Lower lobe of right lung (tissue), 2 donors: ENCODE measurements around the gene NDST3. TPM values are rescaled to one million over a fixed set of nuclear protein-coding genes. Genes with fewer than 3 reads are reported as not detected.

Experiments
- ATAC-seq, 2 donors: fragments of 200-7000 bp; cut with Tn5 transposase; one replicate each; pipeline ENCODE4 v1.9.1; 2020 to 2022; ENCODE audit warnings: mild to moderate bottlenecking in 2 of 2, moderate library complexity in 2 of 2
- DNase-seq: peaks from one replicate; pipeline ENCODE4 v3.0.0-alpha.2; 2020
- H3K27ac ChIP-seq: fragments of 200-600 bp; one replicate; pipeline ENCODE4 v1.8.0; 2022
- H3K27me3 ChIP-seq: fragments of 200-600 bp; one replicate; pipeline ENCODE4 v1.8.0; 2022; ENCODE audit warnings: low read depth
- H3K36me3 ChIP-seq: fragments of 200-600 bp; one replicate; pipeline ENCODE4 v1.8.0; 2022; ENCODE audit warnings: mild to moderate bottlenecking
- H3K4me1 ChIP-seq: fragments of 200-600 bp; one replicate; pipeline ENCODE4 v1.8.0; 2022
- H3K4me3 ChIP-seq: fragments of 200-600 bp; one replicate; pipeline ENCODE4 v1.8.0; 2022; ENCODE audit warnings: mild to moderate bottlenecking
- H3K9me3 ChIP-seq: fragments of 200-600 bp; one replicate; pipeline ENCODE4 v1.8.0; 2022
- CTCF ChIP-seq: fragments of 200-600 bp; IDR thresholded peaks from one replicate; pipeline ENCODE4 v1.8.0; 2022; ENCODE audit warnings: antibody characterized with exemption, mild to moderate bottlenecking
- intact Hi-C: fragments of 100-400 bp; cut with DNase I; formaldehyde crosslinking; loops from one replicate; pipeline ENCODE4 v1.11.0; 2022
- total RNA-seq: library from RNA; stranded (reverse); fragmentation: NEBNext Ultra II Directional; extraction: Animal tissue kit (Norgen Biotek cat#: 25700); gene quantifications from one replicate; pipeline ENCODE4 v1.2.1, GENCODE V29; 2021
- donor health status: DM: no; HTN: yes; CAD: no; lungs with severe emphysema.

Gene NDST3
- total RNA-seq, 1 donor from 2014 or later, result 0.06 TPM

DNA sequence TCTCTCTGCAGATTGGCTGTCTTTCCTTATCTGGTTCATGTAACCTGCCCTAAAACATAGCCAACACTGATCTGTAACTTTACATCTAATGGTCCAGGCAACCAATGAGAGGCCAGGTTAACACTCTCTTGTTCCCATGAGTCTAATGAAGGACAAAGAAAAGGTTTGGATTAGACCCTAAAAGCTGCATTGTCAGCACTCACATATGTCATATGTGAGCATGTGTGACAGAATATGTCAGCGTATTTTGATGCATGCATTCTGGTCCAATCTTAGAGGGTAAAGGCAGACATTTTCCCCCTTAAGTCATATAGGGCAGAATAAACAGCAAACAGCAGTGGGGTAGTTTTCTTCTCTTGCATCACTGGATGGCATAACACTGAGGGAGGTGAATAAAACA lies 3.7 kb downstream of the NDST3 start:
- DNase-seq (no peak), ATAC-seq (no peak)
- peaks cover 26% of the 10 kb centered on the region for H3K27me3 ChIP-seq
- intact Hi-C loops, result no loop called here
- H3K36me3 ChIP-seq, result no peaks in the 10 kb centered on the region
- H3K4me3 ChIP-seq, result no peak overlapping the region
- H3K4me1 ChIP-seq, result no peaks in the 10 kb centered on the region
- H3K9me3 ChIP-seq, result no peaks in the 10 kb centered on the region
- H3K27ac ChIP-seq, result no peak overlapping the region
- no peak for TF ChIP-seq CTCF

- Histone ChIP-seq H3K4me3 (no peak overlapping the region), H3K27me3 (no peaks in the 10 kb centered on the region), H3K36me3 (no peaks in the 10 kb centered on the region), H3K9me3 (peaks cover 4% of the 10 kb centered on the region), H3K27ac (no peak overlapping the region), H3K4me1 (no peaks in the 10 kb centered on the region)
- TF ChIP-seq CTCF, result no peak
- ATAC-seq (peak in 1 of 2 donors; percentile 15), DNase-seq (no peak)
- intact Hi-C loops, result no loop called here
Measured at GRCh38 chr4:118046323-118046722, 12.0 kb downstream of the NDST3 start.

GRCh38 chr4:118047043-118047442 lies 12.8 kb downstream of the NDST3 start:
- H3K27ac ChIP-seq, result no peak overlapping the region
- intact Hi-C loops, result no loop called here
- no peaks in the 10 kb centered on the region for H3K27me3 ChIP-seq
- H3K4me3 ChIP-seq, result no peak overlapping the region
- no peak for ATAC-seq
- no peak for TF ChIP-seq CTCF
- H3K36me3 ChIP-seq, result no peaks in the 10 kb centered on the region
- peaks cover 4% of the 10 kb centered on the region for H3K9me3 ChIP-seq
- H3K4me1 ChIP-seq, result no peaks in the 10 kb centered on the region
- DNase-seq, result no peak

- intact Hi-C loops, result no loop called here
Measured at GRCh38 chr4:118058955-118059354, 24.7 kb downstream of the NDST3 start.

DNA sequence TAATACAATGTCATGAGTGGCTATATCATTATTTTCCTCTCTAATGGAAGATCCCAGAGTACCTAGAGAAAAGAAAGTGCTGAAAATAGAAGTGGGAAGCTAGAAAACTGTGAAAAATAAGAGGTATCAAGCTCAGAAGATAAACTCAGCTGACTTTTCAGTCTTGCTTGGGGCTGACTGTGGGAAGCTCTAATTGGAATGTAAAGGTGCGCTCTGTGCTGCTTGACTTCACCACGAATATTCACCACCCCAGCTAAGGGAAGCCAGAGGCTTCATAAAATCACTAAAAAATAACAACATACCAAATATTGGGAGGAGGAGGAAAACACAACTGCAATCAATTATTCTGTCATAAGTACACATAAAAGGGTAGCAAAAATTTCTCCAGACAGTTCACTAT lies 25.1 kb downstream of the NDST3 start:
- intact Hi-C loops, result no loop called here
- Histone ChIP-seq H3K4me3 (no peak overlapping the region), H3K36me3 (no peaks in the 10 kb centered on the region), H3K27ac (no peak overlapping the region), H3K9me3 (no peaks in the 10 kb centered on the region), H3K27me3 (no peaks in the 10 kb centered on the region), H3K4me1 (no peaks in the 10 kb centered on the region)
- ATAC-seq, result no peak
- no peak for DNase-seq
- no peak for TF ChIP-seq CTCF

More at GRCh38 chr4:118058955-118059354, 24.7 kb downstream of the NDST3 start:
- Histone ChIP-seq H3K27me3 (no peaks in the 10 kb centered on the region), H3K4me3 (no peak overlapping the region), H3K4me1 (no peaks in the 10 kb centered on the region), H3K27ac (no peak overlapping the region), H3K36me3 (no peaks in the 10 kb centered on the region), H3K9me3 (no peaks in the 10 kb centered on the region)
- ATAC-seq, result no peak
- no peak for DNase-seq
- TF ChIP-seq CTCF, result no peak
